HepG2 (cell line): ENCODE measurements around the gene CACNA1C. TPM values are rescaled to one million over a fixed set of nuclear protein-coding genes. Genes with fewer than 3 reads are reported as not detected.

Experiments used
- BCL6 ChIP-seq: IDR thresholded peaks from 2 replicates; pipeline ENCODE4 v1.6.1; 2016; ENCODE audit warnings: missing genetic modification reagents, missing compliant biosample characterization
- FUBP1 ChIP-seq: sonication (generic); formaldehyde crosslinking; IDR thresholded peaks from 2 replicates; pipeline ENCODE4 v1.5.1; 2020; ENCODE audit warnings: missing genetic modification reagents, mild to moderate bottlenecking, borderline replicate concordance
- RAD51 ChIP-seq: fragments of 450-650 bp; IDR thresholded peaks from 2 replicates; pipeline ENCODE4 v1.6.1; 2016; ENCODE audit warnings: borderline replicate concordance
- RELA ChIP-seq: sonication (generic); formaldehyde crosslinking; IDR thresholded peaks from 2 replicates; pipeline ENCODE4 v1.4.0; 2020; ENCODE audit warnings: missing genetic modification reagents
- RFX1 ChIP-seq: fragments of 450-650 bp; IDR thresholded peaks from 2 replicates; pipeline ENCODE4 v1.6.1; 2017
- SIX4 ChIP-seq: sonication (generic); formaldehyde crosslinking; IDR thresholded peaks from 2 replicates; pipeline ENCODE4 v1.4.0; 2020; ENCODE audit warnings: missing genetic modification reagents
- STAG1 ChIP-seq: sonication (generic); formaldehyde crosslinking; IDR thresholded peaks from 2 replicates; pipeline ENCODE4 v1.4.0; 2020; ENCODE audit warnings: missing genetic modification reagents
- TEAD3 ChIP-seq: optimal IDR thresholded peaks from 2 replicates; pipeline ENCODE3; 2016; ENCODE audit warnings: borderline replicate concordance
- TFAP4 ChIP-seq: sonication (generic); IDR thresholded peaks from 2 replicates; pipeline ENCODE4 v1.6.1; 2016; ENCODE audit warnings: low read depth, borderline replicate concordance
- XRCC5 ChIP-seq: fragments of 200-400 bp; formaldehyde crosslinking; optimal IDR thresholded peaks from 2 replicates; pipeline ENCODE3; 2017; ENCODE audit warnings: mild to moderate bottlenecking, low read length
- YEATS2 ChIP-seq: sonication (generic); formaldehyde crosslinking; IDR thresholded peaks from 2 replicates; pipeline ENCODE4 v1.4.0; 2020; ENCODE audit warnings: missing genetic modification reagents, borderline replicate concordance
- ZBTB46 ChIP-seq: sonication (generic); formaldehyde crosslinking; IDR thresholded peaks from 2 replicates; pipeline ENCODE4 v1.4.0; 2020; ENCODE audit warnings: mild to moderate bottlenecking, missing genetic modification reagents, borderline replicate concordance
- ZFX ChIP-seq: sonication (generic); formaldehyde crosslinking; IDR thresholded peaks from 2 replicates; pipeline ENCODE4 v1.4.0; 2020; ENCODE audit warnings: mild to moderate bottlenecking, low read depth, missing genetic modification reagents, moderate library complexity
- ZNF318 ChIP-seq: sonication (generic); formaldehyde crosslinking; IDR thresholded peaks from 2 replicates; pipeline ENCODE4 v1.4.0; 2020; ENCODE audit warnings: mild to moderate bottlenecking, missing genetic modification reagents
- ZNF558 ChIP-seq: sonication (generic); formaldehyde crosslinking; IDR thresholded peaks from 2 replicates; pipeline ENCODE4 v1.9.0; 2022; ENCODE audit warnings: mild to moderate bottlenecking, missing genetic modification reagents, borderline replicate concordance
- ZNF850 ChIP-seq: sonication (generic); formaldehyde crosslinking; conservative IDR thresholded peaks from 2 replicates; pipeline ENCODE4 v1.9.0; 2021; ENCODE audit warnings: mild to moderate bottlenecking, missing genetic modification reagents
- polyA plus RNA-seq, 8 experiments: library from polyadenylated mRNA; depleted of rRNA in 3 of 8; stranded (reverse) in 7 of 8; unstranded in 1 of 8; fragments of >200 nt; fragmentation: Illumina TruSeq in 4 of 8; extraction: Trizol in 4 of 8; gene quantifications; 2 replicates each; pipeline versions ENCODE4 v1.2.1 to v1.2.3, GENCODE V29; 2011 to 2016; ENCODE audit warnings: low read depth in 4 of 8, missing spikeins in 1 of 8, mixed read lengths in 1 of 8; ENCODE audit not compliant: insufficient read depth in 1 of 8
- total RNA-seq, 5 experiments: library from RNA; depleted of rRNA; stranded (reverse); fragments of >200 nt; fragmentation: Illumina TruSeq; extraction: Trizol; gene quantifications; 2 replicates each; pipeline ENCODE4 v1.2.3, GENCODE V29; 2016; ENCODE audit warnings: low read depth in 1 of 5

The CACNA1C gene
- total and polyA plus RNA-seq, 2 of the 13 experiments (the other 11 are each of a cell fraction or from before 2014, with no cell fraction given): not detected

- TF ChIP-seq ZNF318 (CRISPR knock-in tag) (no peak), TEAD3 (no peak), ZBTB46 (no peak), STAG1 (CRISPR knock-in tag) (peak; percentile 91), RAD51 (no peak), ZNF850 (CRISPR knock-in tag) (no peak), ZFX (no peak), RELA (CRISPR knock-in tag) (no peak), FUBP1 (no peak), BCL6 (CRISPR knock-in tag) (no peak), YEATS2 (CRISPR knock-in tag) (no peak), TFAP4 (no peak), ZNF558 (CRISPR knock-in tag) (no peak), SIX4 (CRISPR knock-in tag) (no peak), XRCC5 (no peak), RFX1 (no peak)
These were observed 4.4 kb downstream of the CACNA1C start (continued) for GRCh38 chr12:2057041-2057794.
